ENCODE results near the gene KRTAP12-2.

GRCh38 chr21:44695184-44695583, 28.5 kb upstream of the KRTAP12-2 start:
- TF ChIP-seq CTCF (IDR thresholded peaks at IDR 0.05) (no peak), POLR2AphosphoS5 (IDR thresholded peaks at IDR 0.05) (no peak)
